GM12878 (cell line): ENCODE results near the gene ADGRD1. TPM values are rescaled to one million over a fixed set of nuclear protein-coding genes. Genes with fewer than 3 reads are reported as not detected.

Experiments
- ATAC-seq: fragments of 200-7000 bp; cut with Tn5 transposase; 3 replicates; pipeline ENCODE4 v1.9.1; 2020; ENCODE audit warnings: mild to moderate bottlenecking, moderate library complexity
- BruUV-seq: library from RNA; stranded (reverse); fragments of 400-500 nt; replicated peaks from 2 replicates; lab custom pipeline; 2021; lab: Mats Ljungman, UMichigan
- CTCF ChIA-PET: fragments of 300-600 bp; sonication (Branson Sonifier 250); formaldehyde crosslinking; extraction: SDS; loops from one replicate; lab custom pipeline; 2021; ENCODE audit warnings: inconsistent platforms; lab: Yijun Ruan, JAX
- POLR2A ChIA-PET: fragments of 350-600 bp; formaldehyde crosslinking; extraction: SDS; loops from one replicate; lab custom pipeline; 2021; ENCODE audit warnings: inconsistent platforms; lab: Charles Lee
- RAD21 ChIA-PET: fragments of 300-600 bp; sonication (Branson Sonifier 250); formaldehyde crosslinking; loops from one replicate; lab custom pipeline; 2023; ENCODE audit warnings: antibody characterized with exemption; ENCODE audit not compliant: unreplicated experiment; lab: Charles Lee
- SMC1A ChIA-PET: fragments of 300-600 bp; sonication (Branson Sonifier 250); formaldehyde crosslinking; loops from one replicate; lab custom pipeline; 2023; ENCODE audit not compliant: unreplicated experiment, uncharacterized antibody; lab: Charles Lee
- DNase-seq: peaks from one replicate; pipeline ENCODE4 v3.0.0-alpha.2; 2011; ENCODE audit warnings: low read depth, low spot score
- FAIRE-seq: peaks from 3 replicates; lab custom pipeline; 2011; peaks lifted over from hg19 to GRCh38; lab: Jason Lieb, UNC
- H2AFZ ChIP-seq: 2 replicates; pipeline ENCODE4 v1.6.0; 2011; ENCODE audit warnings: low read depth, low read length, control low read depth; ENCODE audit not compliant: control insufficient read depth
- H3K27ac ChIP-seq: 2 replicates; pipeline ENCODE4 v1.5.1; 2011; ENCODE audit warnings: control low read depth; ENCODE audit not compliant: control insufficient read depth, insufficient read depth
- H3K27me3 ChIP-seq, 2 experiments: replicated peaks in 1 of 2; 2 replicates each; pipeline versions ENCODE4 v1.6.0 to v1.6.1; 2011; ENCODE audit warnings: low read length in 1 of 2; ENCODE audit not compliant: control insufficient read depth in 2 of 2, insufficient read depth in 2 of 2
- H3K36me3 ChIP-seq, 2 experiments: 2 replicates each; pipeline ENCODE4 v1.5.1; 2011; ENCODE audit warnings: low read length in 1 of 2; ENCODE audit not compliant: control insufficient read depth in 2 of 2, insufficient read depth in 2 of 2
- H3K4me1 ChIP-seq: 2 replicates; pipeline ENCODE4 v1.6.1; 2011; ENCODE audit warnings: mild to moderate bottlenecking, low read length, moderate library complexity, mixed read lengths; ENCODE audit not compliant: control insufficient read depth, insufficient read depth
- H3K4me2 ChIP-seq: 2 replicates; pipeline ENCODE4 v1.6.0; 2011; ENCODE audit warnings: control low read depth; ENCODE audit not compliant: control insufficient read depth, insufficient read depth
- H3K4me3 ChIP-seq: fragments of 200-600 bp; sonication (generic); 2 replicates; pipeline ENCODE4 v1.5.1; 2016
- H3K79me2 ChIP-seq: 2 replicates; pipeline ENCODE4 v1.6.0; 2011; ENCODE audit warnings: low read length; ENCODE audit not compliant: control insufficient read depth, insufficient read depth
- H3K9ac ChIP-seq: 2 replicates; pipeline ENCODE4 v1.8.0; 2011; ENCODE audit warnings: low read length, control low read depth, mixed read lengths; ENCODE audit not compliant: control insufficient read depth, insufficient read depth
- H3K9me3 ChIP-seq: replicated peaks from 3 replicates; pipeline ENCODE4 v1.5.1; 2011; ENCODE audit warnings: mild to moderate bottlenecking, low read length; ENCODE audit not compliant: control insufficient read depth, insufficient read depth
- H4K20me1 ChIP-seq: 2 replicates; pipeline ENCODE4 v1.6.0; 2011; ENCODE audit not compliant: control insufficient read depth, insufficient read depth
- BHLHE40 ChIP-seq, 2 experiments: fragments of 450-650 bp in 1 of 2; IDR thresholded peaks; 2 replicates each; pipeline ENCODE4 v1.6.1; 2011 to 2017; ENCODE audit warnings: low read depth in 2 of 2, borderline replicate concordance in 1 of 2, improper control_type of control experiment in 1 of 2, low read length in 1 of 2, mild to moderate bottlenecking in 1 of 2
- CBX5 ChIP-seq: sonication (generic); IDR thresholded peaks from 2 replicates; pipeline ENCODE4 v1.6.1; 2016; ENCODE audit warnings: low read depth, moderate library complexity, mild to moderate bottlenecking, inconsistent platforms
- CREB1 ChIP-seq: IDR thresholded peaks from 2 replicates; pipeline ENCODE4 v1.6.1; 2012; ENCODE audit warnings: low read depth, mild to moderate bottlenecking, inconsistent platforms
- ESRRA ChIP-seq: IDR thresholded peaks from 2 replicates; pipeline ENCODE4 v1.6.1; 2012; ENCODE audit warnings: mild to moderate bottlenecking, low read length, improper control_type of control experiment
- GATAD2B ChIP-seq: fragments of 450-650 bp; conservative IDR thresholded peaks from 2 replicates; pipeline ENCODE4 v1.6.1; 2017; ENCODE audit warnings: low read depth, mild to moderate bottlenecking, moderate library complexity
- HCFC1 ChIP-seq: fragments of 150-350 bp; IDR thresholded peaks from 2 replicates; pipeline ENCODE4 v1.6.1; 2014; ENCODE audit warnings: low read length
- IKZF1 ChIP-seq: fragments of 450-650 bp; conservative IDR thresholded peaks from 2 replicates; pipeline ENCODE4 v1.6.1; 2017; ENCODE audit warnings: antibody characterized with exemption, mild to moderate bottlenecking
- MXI1 ChIP-seq: fragments of 150-350 bp; IDR thresholded peaks from 2 replicates; pipeline ENCODE4 v1.6.1; 2011; ENCODE audit warnings: low read depth, mild to moderate bottlenecking, inconsistent platforms, low read length, improper control_type of control experiment
- NR2F1 ChIP-seq: fragments of 450-650 bp; conservative IDR thresholded peaks from 2 replicates; pipeline ENCODE4 v1.6.1; 2017; ENCODE audit warnings: mild to moderate bottlenecking
- RFX5 ChIP-seq: IDR thresholded peaks from 2 replicates; pipeline ENCODE4 v1.6.1; 2011; ENCODE audit warnings: low read depth, low read length, improper control_type of control experiment
- SMC3 ChIP-seq: IDR thresholded peaks from 2 replicates; pipeline ENCODE4 v1.6.1; 2011; ENCODE audit warnings: low read length, improper control_type of control experiment, borderline replicate concordance
- in situ Hi-C: fragments of 300-500 bp; cut with MboI; formaldehyde crosslinking; loops from 9 replicates; pipeline ENCODE4 v1.14.3; 2018; ENCODE audit warnings: mixed read lengths
- intact Hi-C: fragments of 100-400 bp; cut with micrococcal nuclease; formaldehyde crosslinking; loops from one replicate; pipeline ENCODE4 v1.14.2; 2022; ENCODE audit not compliant: unreplicated experiment
- polyA plus RNA-seq, 11 experiments: library from polyadenylated mRNA; depleted of rRNA in 4 of 11; unstranded in 6 of 11; stranded (reverse) in 5 of 11; fragments of >200 nt; fragmentation: Nextera tagmentation in 4 of 11; fragmentation: Illumina TruSeq in 1 of 11; extraction: Ambion mirVana in 4 of 11; extraction: Trizol in 1 of 11; gene quantifications; 1 replicate in 1 of 11; 2 replicates in 10 of 11; pipeline versions ENCODE4 v1.2.1 to v1.2.3, GENCODE V29; 2011 to 2016; ENCODE audit warnings: inconsistent platforms in 2 of 11, missing spikeins in 2 of 11, low read depth in 1 of 11
- total RNA-seq, 4 experiments: library from RNA; depleted of rRNA in 3 of 4; stranded (reverse); fragments of >200 nt in 3 of 4; fragmentation: Illumina TruSeq in 1 of 4; extraction: Trizol in 1 of 4; gene quantifications; 2 replicates each; pipeline versions ENCODE4 v1.2.1 to v1.2.3, GENCODE V29; 2013 to 2021
- TF ChIP-seq, protein P1 (sequence below): fragments of 450-650 bp; IDR thresholded peaks from 2 replicates; pipeline ENCODE4 v1.6.1; 2014; ENCODE audit warnings: mild to moderate bottlenecking
- TF ChIP-seq, protein P2 (sequence below): IDR thresholded peaks from 2 replicates; pipeline ENCODE4 v1.6.1; 2011; ENCODE audit warnings: borderline replicate concordance, low read depth, mild to moderate bottlenecking, moderate library complexity, mixed read lengths, low read length; ENCODE audit not compliant: insufficient read depth; ENCODE audit errors: extremely low read length
- TF ChIP-seq, protein P3 (sequence below): fragments of 450-650 bp; IDR thresholded peaks from 2 replicates; pipeline ENCODE4 v1.6.1; 2017; ENCODE audit warnings: mild to moderate bottlenecking, moderate library complexity

Gene ADGRD1
- total and polyA plus RNA-seq, 10 of the 15 experiments (the other 5 are each of a cell fraction or from before 2014, with no cell fraction given): 0.15 to 12.7 (median 1.2) TPM

DNA sequence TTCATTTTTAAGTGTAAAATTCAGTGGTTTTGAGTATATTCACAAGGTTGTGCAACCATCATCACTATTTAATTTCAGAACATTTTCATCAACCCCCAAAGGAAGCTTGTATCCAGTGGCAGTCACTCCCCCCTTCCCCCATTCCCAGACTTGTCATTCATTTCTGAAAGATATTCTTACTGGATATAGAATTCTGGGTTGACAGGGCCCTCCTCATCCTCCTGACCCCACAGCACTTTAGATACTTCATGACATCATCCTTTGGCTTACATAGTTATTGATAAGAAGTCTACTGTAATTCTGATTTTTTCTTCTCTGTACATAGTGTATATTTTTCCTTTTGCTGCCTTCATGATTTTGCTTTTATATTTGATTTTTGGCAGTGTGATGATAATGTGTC is 8.8 kb upstream of the ADGRD1 start:
- FAIRE-seq: no peak
- RAD21 ChIA-PET: no interaction called here
- H3K27ac ChIP-seq: no peak overlapping the region
- no peak overlapping the region for H2AFZ ChIP-seq
- peaks cover 5% of the 10 kb centered on the region; the same call in 2 of the 3 replicates for H3K9me3 ChIP-seq
- intact Hi-C loops: no loop called here
- DNase-seq: no peak
- no peaks in the 10 kb centered on the region for H3K4me1 ChIP-seq
- CTCF ChIA-PET: no interaction called here
- no peak for ATAC-seq
- no peak for TF ChIP-seq ESRRA
- TF ChIP-seq HCFC1: no peak
- TF ChIP-seq IKZF1: no peak
- TF ChIP-seq RFX5: no peak
- TF ChIP-seq, protein P1, sequence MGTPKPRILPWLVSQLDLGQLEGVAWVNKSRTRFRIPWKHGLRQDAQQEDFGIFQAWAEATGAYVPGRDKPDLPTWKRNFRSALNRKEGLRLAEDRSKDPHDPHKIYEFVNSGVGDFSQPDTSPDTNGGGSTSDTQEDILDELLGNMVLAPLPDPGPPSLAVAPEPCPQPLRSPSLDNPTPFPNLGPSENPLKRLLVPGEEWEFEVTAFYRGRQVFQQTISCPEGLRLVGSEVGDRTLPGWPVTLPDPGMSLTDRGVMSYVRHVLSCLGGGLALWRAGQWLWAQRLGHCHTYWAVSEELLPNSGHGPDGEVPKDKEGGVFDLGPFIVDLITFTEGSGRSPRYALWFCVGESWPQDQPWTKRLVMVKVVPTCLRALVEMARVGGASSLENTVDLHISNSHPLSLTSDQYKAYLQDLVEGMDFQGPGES: no peak
- no peak for TF ChIP-seq MXI1
- no peak for TF ChIP-seq SMC3
- TF ChIP-seq, protein P2, sequence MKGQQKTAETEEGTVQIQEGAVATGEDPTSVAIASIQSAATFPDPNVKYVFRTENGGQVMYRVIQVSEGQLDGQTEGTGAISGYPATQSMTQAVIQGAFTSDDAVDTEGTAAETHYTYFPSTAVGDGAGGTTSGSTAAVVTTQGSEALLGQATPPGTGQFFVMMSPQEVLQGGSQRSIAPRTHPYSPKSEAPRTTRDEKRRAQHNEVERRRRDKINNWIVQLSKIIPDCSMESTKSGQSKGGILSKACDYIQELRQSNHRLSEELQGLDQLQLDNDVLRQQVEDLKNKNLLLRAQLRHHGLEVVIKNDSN: no peak
- TF ChIP-seq, protein P3, sequence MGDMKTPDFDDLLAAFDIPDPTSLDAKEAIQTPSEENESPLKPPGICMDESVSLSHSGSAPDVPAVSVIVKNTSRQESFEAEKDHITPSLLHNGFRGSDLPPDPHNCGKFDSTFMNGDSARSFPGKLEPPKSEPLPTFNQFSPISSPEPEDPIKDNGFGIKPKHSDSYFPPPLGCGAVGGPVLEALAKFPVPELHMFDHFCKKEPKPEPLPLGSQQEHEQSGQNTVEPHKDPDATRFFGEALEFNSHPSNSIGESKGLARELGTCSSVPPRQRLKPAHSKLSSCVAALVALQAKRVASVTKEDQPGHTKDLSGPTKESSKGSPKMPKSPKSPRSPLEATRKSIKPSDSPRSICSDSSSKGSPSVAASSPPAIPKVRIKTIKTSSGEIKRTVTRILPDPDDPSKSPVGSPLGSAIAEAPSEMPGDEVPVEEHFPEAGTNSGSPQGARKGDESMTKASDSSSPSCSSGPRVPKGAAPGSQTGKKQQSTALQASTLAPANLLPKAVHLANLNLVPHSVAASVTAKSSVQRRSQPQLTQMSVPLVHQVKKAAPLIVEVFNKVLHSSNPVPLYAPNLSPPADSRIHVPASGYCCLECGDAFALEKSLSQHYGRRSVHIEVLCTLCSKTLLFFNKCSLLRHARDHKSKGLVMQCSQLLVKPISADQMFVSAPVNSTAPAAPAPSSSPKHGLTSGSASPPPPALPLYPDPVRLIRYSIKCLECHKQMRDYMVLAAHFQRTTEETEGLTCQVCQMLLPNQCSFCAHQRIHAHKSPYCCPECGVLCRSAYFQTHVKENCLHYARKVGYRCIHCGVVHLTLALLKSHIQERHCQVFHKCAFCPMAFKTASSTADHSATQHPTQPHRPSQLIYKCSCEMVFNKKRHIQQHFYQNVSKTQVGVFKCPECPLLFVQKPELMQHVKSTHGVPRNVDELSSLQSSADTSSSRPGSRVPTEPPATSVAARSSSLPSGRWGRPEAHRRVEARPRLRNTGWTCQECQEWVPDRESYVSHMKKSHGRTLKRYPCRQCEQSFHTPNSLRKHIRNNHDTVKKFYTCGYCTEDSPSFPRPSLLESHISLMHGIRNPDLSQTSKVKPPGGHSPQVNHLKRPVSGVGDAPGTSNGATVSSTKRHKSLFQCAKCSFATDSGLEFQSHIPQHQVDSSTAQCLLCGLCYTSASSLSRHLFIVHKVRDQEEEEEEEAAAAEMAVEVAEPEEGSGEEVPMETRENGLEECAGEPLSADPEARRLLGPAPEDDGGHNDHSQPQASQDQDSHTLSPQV: no peak
- no peak for TF ChIP-seq GATAD2B
- TF ChIP-seq BHLHE40 (IDR thresholded peaks at IDR 0.05; ENCODE audit: borderline replicate concordance in 1 of 2, low read depth in 2 of 2, low read length in 1 of 2): no peak
- no peak for TF ChIP-seq NR2F1
- no peak for TF ChIP-seq CBX5
- no peak for TF ChIP-seq CREB1
- TF ChIP-seq, all 136 proteins: peak for 0
- Histone ChIP-seq H3K9ac (no peak overlapping the region), H4K20me1 (no peaks in the 10 kb centered on the region), H3K4me2 (no peak overlapping the region), H3K79me2 (no peaks in the 10 kb centered on the region), H3K36me3 (no peaks in the 10 kb centered on the region), H3K4me3 (no peak overlapping the region), H3K27me3 (no peaks in the 10 kb centered on the region)
- in situ Hi-C loops: no loop called here
- no TSS peak for BruUV-seq
- ChIA-PET POLR2A (no interaction called here), SMC1A (no interaction called here)
